Stimulated activated CD4-positive, alpha-beta T cell treated with anti-CD3 and anti-CD28 coated beads, Interleukin-1b, Interleukin-23, amount 100 ng/mL, for 4 hours (primary cell): Measurements from ENCODE around the gene EGLN2.
"Not testable (repeated sequence)": the region's sequence is repeated elsewhere in the genome, so short reads cannot be mapped to it uniquely, and the experiment has no call there.

ENCODE experiments used
- DNase-seq, 2 donors: peaks; one replicate each; pipeline ENCODE4 v3.0.0-alpha.2; 2020; ENCODE audit warnings: low read depth in 2 of 2

The EGLN2 gene

DNA sequence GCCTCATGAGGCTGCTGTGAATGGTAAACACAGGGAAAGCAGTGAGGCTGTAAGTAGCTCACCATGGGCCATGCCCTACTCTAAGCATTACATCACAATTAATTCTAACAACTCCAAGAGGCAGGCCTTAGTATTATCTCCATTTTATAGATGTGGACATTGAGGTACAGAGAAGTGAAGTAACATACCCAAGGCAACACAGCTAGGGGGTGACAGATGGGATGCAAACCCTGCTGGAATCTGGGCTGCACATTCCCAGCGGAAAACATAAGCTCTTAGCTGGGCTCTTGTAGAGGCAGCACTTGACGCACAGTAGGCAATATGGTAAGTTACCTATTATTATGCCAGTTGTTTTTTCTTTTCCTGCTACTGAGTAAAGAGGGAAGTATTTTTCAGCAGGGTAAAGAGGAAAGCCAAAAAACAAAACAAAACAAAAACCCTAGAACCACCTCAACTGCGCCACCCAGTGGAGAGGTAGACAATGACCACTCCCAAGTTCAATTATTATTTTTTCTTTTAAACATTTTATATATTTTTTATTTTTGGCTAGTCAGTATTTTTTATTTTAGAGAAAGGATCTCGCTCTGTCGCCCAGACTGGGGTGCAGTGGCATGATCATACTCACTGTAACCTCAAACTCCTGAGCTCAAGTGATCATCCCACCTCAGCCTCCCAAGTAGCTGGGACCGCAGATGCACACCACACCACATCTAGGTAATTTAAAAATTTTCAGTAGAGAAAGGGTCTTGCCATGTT, 20.7 kb downstream of the EGLN2 start:
- peak; percentile 56 to 65 for DNase-seq

DNA sequence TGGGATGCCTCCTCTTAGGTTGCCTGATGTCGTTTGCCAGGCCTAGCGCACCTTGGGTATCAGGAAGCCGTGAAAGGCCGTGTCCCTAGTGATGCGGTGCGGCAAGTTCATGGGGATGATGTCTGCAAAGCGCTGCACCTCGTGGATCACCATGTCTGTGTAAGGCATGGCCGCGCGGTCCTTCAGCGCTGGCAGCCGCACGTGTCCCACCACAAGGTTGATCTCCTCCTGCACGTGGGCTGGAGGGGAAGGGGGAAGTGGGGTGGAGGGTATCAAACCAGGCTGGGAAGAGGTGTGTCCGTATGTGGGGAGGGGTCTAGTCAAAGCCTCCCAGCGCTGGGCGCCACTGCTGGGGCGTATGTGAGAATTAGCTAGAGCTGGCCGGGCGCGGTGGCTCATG, 23.2 kb downstream of the EGLN2 start:
- no peak for DNase-seq

DNA sequence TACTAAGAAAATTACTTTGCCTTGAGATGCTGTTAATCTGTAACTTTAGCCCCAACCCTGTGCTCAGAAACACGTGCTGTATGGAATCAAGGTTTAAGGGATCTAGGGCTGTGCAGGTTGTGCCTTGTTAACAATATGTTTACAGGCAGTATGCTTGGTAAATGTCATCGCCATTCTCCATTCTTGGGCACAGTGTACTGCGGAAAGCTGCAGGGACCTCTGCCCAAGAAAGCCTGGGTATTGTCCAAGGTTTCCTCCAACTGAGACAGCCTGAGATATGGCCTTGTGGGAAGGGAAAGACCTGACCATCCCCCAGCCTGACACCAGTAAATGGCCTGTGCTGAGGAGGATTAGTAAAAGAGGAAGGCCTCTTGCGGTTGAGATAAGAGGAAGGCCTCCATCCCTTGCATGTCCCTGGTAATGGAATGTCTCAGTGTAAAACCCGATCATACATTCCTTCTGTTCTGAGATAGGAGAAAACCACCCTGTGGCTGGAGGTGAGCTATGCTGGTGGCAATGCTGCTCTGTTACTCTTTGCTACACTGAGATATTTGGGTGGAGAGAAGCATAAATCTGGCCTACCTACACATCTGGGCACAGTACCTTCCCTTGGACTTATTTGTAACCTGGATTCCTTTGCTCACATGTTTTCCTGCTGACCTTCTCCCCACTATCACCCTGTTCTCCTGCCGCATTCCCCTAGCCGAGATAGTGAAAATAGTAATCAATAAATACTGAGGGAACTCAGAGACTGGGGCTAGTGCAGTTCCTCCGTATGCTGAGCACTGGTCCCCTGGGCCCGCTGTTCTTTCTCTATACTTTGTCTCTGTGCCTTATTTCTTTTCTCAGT, 23.9 kb downstream of the EGLN2 start:
- not testable (repeated sequence) for DNase-seq

GRCh38 chr19:40824916-40825315, 25.9 kb downstream of the EGLN2 start:
- not testable (repeated sequence) for DNase-seq

- DNase-seq, result not testable (repeated sequence)
These were observed 26.6 kb downstream of the EGLN2 start for GRCh38 chr19:40825460-40826095.

DNA sequence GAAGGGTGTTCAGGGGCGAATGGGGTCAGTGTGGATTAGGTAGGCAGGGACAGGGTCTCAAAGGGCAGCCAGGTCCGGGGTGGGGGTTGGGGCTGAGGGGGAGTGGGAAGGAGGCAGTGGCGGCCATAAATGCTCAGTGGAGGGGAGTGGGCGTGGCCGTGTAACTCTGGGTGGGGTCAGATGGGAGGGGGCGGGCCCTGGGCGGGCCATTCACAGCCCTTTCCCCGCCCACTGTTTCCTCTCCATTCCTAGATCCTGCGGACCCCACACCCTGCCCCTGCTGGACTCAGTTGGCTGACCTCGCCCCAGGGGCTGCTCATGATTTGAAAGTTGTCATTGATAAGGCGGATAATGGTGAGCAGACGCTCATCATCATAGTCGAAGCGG, 27.3 kb downstream of the EGLN2 start:
- not testable (repeated sequence) for DNase-seq

DNA sequence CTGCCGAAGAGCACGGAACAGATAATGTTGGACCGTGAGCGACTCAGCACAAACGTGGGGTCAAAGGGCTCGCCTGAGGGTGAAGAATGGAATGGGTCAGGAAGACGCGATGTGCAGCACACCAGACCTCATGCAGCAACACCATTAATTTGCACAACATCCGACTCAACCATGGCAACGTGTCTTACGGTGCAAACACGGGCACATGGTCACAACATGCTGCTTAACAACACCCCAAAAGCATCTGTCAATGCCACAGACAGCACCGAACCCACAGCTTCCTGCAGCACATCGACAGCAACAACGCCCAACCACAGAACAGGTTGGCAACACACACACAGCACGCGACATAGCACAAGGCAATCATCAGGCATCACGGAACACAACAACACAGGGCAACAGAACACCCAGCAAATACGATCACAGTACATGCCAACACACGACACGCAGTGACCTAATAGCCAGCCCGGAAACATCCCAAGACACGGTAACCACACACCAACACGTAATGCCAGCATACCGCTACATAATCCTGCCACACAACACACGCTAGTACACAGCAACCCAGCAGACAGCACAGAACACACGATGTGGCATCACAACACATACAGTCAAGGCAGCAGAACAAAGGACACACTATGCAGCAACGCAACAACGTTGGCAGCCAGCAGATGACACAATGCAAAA, 27.9 kb downstream of the EGLN2 start:
- DNase-seq, result not testable (repeated sequence)

- no peak for DNase-seq
These were observed 28.6 kb downstream of the EGLN2 start for GRCh38 chr19:40827386-40828247.

DNA sequence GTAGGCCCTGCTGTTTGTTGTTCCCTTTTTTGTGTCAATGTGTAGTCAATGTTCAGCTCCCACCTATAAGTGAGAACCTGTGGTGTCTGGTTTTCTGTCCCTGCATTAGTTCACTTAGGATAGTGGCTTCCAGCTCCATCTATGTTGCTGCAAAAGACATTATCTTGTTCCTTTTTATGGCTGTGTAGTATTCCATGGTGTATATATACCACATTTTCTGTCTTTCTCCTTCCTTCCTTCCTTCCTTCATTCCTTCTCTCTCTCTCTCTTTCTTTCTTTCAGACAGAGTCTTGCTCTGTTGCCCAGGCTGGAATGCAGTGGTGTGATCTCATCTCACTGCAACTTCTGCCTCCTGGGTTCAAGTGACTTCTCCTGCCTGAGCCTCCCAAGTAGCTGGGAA, 30.2 kb downstream of the EGLN2 start:
- no peak for DNase-seq

GRCh38 chr19:40830741-40831140, 31.8 kb downstream of the EGLN2 start:
- not testable (repeated sequence) for DNase-seq

DNA sequence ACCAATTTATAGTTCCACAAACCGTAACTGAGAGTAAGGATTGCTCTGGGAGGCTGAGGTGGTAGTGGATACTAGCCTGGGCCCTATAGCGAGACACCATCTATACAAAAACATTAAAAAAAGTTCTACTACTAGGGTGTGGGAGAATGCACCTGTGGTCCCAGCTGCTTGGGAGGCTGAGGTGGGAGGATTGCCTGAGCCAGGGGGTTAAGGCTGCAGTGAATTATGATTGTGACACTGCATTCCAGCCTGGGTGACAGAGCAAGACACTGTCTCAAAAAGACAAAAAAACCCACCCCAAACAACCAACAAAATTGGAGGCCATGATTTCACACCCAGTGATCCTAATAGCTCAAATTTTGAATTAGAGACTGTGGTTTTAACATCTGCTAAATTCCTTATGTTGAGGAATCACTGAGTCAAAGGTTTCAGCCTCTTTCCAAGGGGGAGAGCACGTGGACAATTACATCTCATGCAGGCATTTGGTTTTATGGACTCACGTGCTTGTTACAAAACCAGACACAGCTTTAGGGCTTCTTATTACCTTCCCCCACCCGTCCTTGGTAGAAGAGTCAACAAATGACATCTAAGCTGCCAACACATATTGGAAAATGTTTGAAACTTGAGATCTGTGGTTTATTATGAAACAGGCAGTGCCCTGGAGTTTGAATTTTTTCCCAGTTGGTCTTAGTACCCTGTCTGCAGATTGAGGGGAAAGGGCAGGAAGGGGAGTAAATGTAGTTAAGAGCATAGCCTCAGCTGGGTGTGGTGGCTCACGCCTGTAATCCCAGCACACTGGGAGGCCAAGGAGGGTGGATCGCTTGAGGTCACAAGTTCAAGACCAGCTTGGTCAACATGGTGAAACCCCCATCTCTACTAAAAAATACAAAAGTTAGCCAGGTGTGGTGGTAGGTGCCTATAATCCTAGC, 32.8 kb downstream of the EGLN2 start:
- DNase-seq, result no peak

- not testable (repeated sequence) for DNase-seq
These were observed 33.4 kb downstream of the EGLN2 start for GRCh38 chr19:40832431-40832790.

DNA sequence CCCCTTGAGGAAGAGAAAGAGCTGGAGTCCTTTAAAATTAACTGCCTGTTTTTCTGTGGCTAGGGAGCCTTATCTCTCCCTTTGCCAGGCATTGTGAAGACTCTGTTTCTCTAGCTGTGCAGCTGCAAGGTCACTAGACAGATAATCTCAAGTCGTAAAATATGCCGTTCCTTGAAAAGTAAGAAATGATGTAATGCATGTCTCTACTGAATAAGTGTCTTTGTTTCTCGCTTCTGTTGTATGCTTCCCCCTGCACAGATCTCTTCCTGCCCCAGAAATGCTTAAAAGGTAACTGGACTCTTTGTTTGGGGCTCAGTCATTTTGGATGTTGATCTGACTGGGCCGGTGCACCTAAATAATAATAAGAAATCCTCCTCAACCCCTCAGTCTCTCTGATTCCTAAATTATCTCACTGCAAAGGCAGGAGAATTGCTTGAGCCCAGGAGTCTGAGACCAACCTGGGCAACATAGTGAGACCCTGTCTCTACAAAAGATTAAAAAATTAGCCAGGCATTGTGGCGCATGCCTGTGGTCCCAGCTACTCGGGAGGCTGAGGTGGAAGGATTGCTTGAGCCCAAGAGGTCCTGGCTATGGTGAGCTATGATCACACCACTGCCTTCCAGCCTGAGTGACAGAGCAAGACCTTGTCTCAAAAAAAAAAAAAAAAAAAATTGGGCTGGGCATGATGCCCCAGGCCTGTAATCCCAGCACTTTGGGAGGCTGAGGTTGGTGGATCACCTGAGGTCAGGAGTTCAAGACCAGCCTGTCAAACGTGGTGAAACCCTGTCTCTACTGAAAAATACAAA, 34.9 kb downstream of the EGLN2 start:
- not testable (repeated sequence) for DNase-seq

- DNase-seq, result no peak
These were observed 37.9 kb downstream of the EGLN2 start for GRCh38 chr19:40836754-40837429.

DNA sequence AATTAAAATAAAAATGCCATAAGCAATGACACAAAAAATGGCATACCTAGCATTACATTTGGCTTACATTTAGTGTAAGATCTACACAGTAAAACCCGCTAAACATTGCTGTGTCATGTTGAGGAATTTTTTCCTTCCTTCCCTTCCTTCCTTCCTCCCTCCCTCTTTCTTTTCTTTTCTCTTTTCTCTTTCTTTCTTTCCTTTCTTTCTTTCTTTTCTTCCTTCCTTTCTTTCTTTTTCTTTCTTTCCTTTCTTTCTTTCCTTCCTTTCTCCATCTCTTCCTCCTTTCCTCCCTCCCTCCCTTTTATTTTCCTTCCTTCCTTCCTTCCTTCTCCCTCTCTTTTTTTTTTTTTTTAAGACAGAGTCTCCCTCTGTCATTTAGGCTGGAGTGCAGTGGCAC, 39.5 kb downstream of the EGLN2 start:
- DNase-seq, result not testable (repeated sequence)

DNA sequence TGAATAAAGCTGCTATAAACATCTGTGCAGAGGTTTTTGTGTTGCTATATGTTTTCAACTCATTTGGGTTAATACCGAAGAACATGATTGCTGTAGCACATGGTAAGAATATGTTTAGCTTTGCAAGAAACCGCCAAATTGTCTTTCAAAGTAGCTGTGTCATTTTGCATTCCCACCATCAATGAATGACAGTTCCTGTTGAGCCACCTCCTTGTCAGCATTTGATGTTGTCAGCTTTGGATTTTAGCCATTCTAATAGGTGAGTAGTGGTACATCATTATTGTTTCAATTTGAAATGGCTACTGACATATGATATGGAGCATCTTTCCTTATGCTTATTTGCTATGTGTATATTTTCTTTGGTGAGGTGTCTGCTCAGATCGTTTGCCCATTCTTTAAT, 43.0 kb downstream of the EGLN2 start:
- not testable (repeated sequence) for DNase-seq

DNA sequence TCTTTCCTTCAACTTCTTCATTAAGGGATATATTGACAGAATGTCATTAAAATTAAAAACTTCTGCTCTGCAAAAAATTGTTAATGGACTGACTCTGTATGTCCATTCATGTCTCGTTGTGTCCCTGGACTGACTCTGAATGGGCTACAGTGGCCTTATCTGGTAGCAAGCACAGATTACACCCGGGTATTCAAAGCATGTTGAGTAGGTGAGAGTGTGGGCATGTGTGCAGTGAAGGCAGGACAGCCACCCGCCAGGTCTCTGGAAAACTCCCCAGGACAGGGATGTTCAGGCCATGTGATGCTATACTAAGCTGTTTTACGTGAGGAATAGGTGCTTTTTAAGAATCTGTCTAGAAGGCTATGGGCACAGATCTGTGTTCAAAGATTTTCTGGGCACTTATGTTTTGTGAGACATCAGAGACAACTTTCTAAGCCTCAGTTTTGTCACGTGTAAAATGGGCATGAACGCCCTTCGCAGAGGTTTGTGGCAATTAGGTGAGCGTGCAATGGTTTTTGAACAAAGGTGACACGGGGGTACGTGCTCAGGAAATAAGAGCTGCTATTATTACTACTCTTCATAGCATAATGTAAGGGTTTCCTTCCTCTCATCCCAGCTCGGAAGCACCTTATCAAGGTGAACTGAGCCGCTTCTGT, 44.1 kb downstream of the EGLN2 start:
- DNase-seq, result not testable (repeated sequence)

DNA sequence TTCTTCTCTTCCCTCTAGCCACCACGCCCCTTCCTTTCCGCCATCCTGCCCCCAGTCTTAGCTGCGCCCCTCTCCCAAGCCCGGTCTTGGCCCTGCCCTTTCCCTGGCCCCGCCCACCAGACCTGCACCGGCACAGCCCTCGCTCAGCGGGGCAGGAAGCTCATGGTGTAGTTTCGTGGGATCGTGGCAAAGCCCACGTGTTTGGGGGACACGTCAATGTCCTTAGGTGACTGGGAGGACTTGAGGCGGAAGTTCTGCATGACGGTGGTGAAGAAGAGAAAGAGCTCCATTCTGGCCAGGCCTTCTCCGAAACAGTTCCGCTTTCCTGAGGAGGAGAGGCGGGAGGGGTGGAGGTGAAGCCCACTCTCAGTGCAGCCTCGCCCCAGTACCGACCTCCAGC, 44.7 kb downstream of the EGLN2 start:
- DNase-seq, result peak; percentile 62
